Activated naive CD8-positive, alpha-beta T cell treated with anti-CD3 and anti-CD28 coated beads, Interleukin-2, amount 10 ng/mL, durations not matched to agents 7 days and 5 days (primary cell): ENCODE data around the gene KRTAP5-5. TPM values are rescaled to one million over a fixed set of nuclear protein-coding genes. Genes with fewer than 3 reads are reported as not detected.
"Not testable (repeated sequence)": the region's sequence is repeated elsewhere in the genome, so short reads cannot be mapped to it uniquely, and the experiment has no call there.

Experiments used
- ATAC-seq: fragments of 150-1000 bp; cut with Tn5 transposase; one replicate; pipeline ENCODE4 v1.10.0; 2021; ENCODE audit warnings: low read depth, moderate library complexity
- POLR2A ChIA-PET: fragments of 350-600 bp; sonication (Branson Sonifier 250); formaldehyde crosslinking; loops from one replicate; lab custom pipeline; 2021; ENCODE audit warnings: antibody characterized with exemption; lab: Charles Lee
- DNase-seq: peaks from one replicate; pipeline ENCODE4 v3.0.0; 2021
- H3K27ac Mint-ChIP-seq: one replicate; pipeline ENCODE4 v1.8.0; 2022; ENCODE audit warnings: mild to moderate bottlenecking, mixed read lengths
- H3K27me3 Mint-ChIP-seq: one replicate; pipeline ENCODE4 v1.8.0; 2022; ENCODE audit warnings: mild to moderate bottlenecking, moderate library complexity, mixed read lengths
- H3K36me3 Mint-ChIP-seq: one replicate; pipeline ENCODE4 v1.8.0; 2021; ENCODE audit warnings: mild to moderate bottlenecking, mixed read lengths
- H3K4me1 Mint-ChIP-seq: one replicate; pipeline ENCODE4 v1.8.0; 2021; ENCODE audit warnings: mixed read lengths
- H3K4me3 Mint-ChIP-seq: one replicate; pipeline ENCODE4 v1.8.0; 2022; ENCODE audit warnings: mild to moderate bottlenecking, moderate library complexity, mixed read lengths
- H3K9me3 Mint-ChIP-seq: one replicate; pipeline ENCODE4 v1.8.0; 2021; ENCODE audit warnings: mixed read lengths
- total RNA-seq, 2 experiments: library from RNA; stranded (reverse); gene quantifications; one replicate each; pipeline ENCODE4 v1.2.3, GENCODE V29; 2021

KRTAP5-5 gene
- total RNA-seq, 2 experiments from 2014 or later, result not detected

GRCh38 chr11:1640076-1640946 lies 10.7 kb downstream of the KRTAP5-5 start:
- no peaks in the 10 kb centered on the region for H3K4me1 Mint-ChIP-seq
- H3K4me3 Mint-ChIP-seq, result no peak overlapping the region
- POLR2A ChIA-PET, result no interaction called here
- H3K9me3 Mint-ChIP-seq, result no peaks in the 10 kb centered on the region
- H3K27me3 Mint-ChIP-seq, result peaks cover 6% of the 10 kb centered on the region
- ATAC-seq (no peak), DNase-seq (peak; percentile 59)
- H3K27ac Mint-ChIP-seq, result no peak overlapping the region
- no peaks in the 10 kb centered on the region for H3K36me3 Mint-ChIP-seq

GRCh38 chr11:1641096-1641495 lies 11.5 kb downstream of the KRTAP5-5 start:
- no peak for ATAC-seq
- H3K36me3 Mint-ChIP-seq, result no peaks in the 10 kb centered on the region
- DNase-seq, result no peak

GRCh38 chr11:1642288-1643145 lies 12.9 kb downstream of the KRTAP5-5 start:
- peaks cover 6% of the 10 kb centered on the region for H3K27me3 Mint-ChIP-seq
- no peak overlapping the region for H3K4me3 Mint-ChIP-seq
- ATAC-seq (no peak), DNase-seq (no peak)
- H3K4me1 Mint-ChIP-seq, result no peaks in the 10 kb centered on the region
- no peaks in the 10 kb centered on the region for H3K36me3 Mint-ChIP-seq
- POLR2A ChIA-PET, result no interaction called here
- H3K27ac Mint-ChIP-seq, result no peak overlapping the region
- H3K9me3 Mint-ChIP-seq, result no peaks in the 10 kb centered on the region

More at GRCh38 chr11:1641096-1641495, 11.5 kb downstream of the KRTAP5-5 start:
- no peaks in the 10 kb centered on the region for H3K9me3 Mint-ChIP-seq
- H3K27ac Mint-ChIP-seq, result no peak overlapping the region
- peaks cover 6% of the 10 kb centered on the region for H3K27me3 Mint-ChIP-seq
- POLR2A ChIA-PET, result no interaction called here
- no peaks in the 10 kb centered on the region for H3K4me1 Mint-ChIP-seq
- H3K4me3 Mint-ChIP-seq, result no peak overlapping the region

- Mint-ChIP-seq H3K27ac (no peak overlapping the region), H3K4me3 (no peak overlapping the region), H3K36me3 (no peaks in the 10 kb centered on the region), H3K27me3 (peaks cover 6% of the 10 kb centered on the region), H3K4me1 (no peaks in the 10 kb centered on the region), H3K9me3 (no peaks in the 10 kb centered on the region)
- POLR2A ChIA-PET, result no interaction called here
- DNase-seq (no peak), ATAC-seq (no peak)
Observed at GRCh38 chr11:1643146-1643690, 13.6 kb downstream of the KRTAP5-5 start.

- no peak overlapping the region for H3K27ac Mint-ChIP-seq
- no peaks in the 10 kb centered on the region for H3K36me3 Mint-ChIP-seq
Observed at GRCh38 chr11:1644601-1645356, 15.2 kb downstream of the KRTAP5-5 start.

GRCh38 chr11:1645357-1645821 lies 15.8 kb downstream of the KRTAP5-5 start:
- Mint-ChIP-seq H3K4me3 (no peak overlapping the region), H3K27me3 (peaks cover 1% of the 10 kb centered on the region), H3K4me1 (no peaks in the 10 kb centered on the region), H3K9me3 (no peaks in the 10 kb centered on the region), H3K27ac (no peak overlapping the region), H3K36me3 (no peaks in the 10 kb centered on the region)
- ATAC-seq, result no peak
- POLR2A ChIA-PET, result no interaction called here
- DNase-seq, result no peak

More at GRCh38 chr11:1644601-1645356, 15.2 kb downstream of the KRTAP5-5 start:
- Mint-ChIP-seq H3K4me3 (no peak overlapping the region), H3K27me3 (peaks cover 5% of the 10 kb centered on the region), H3K4me1 (no peaks in the 10 kb centered on the region), H3K9me3 (no peaks in the 10 kb centered on the region)
- POLR2A ChIA-PET, result no interaction called here
- DNase-seq (no peak), ATAC-seq (no peak)

GRCh38 chr11:1646540-1646939 lies 17.0 kb downstream of the KRTAP5-5 start:
- H3K27me3 Mint-ChIP-seq, H3K9me3 Mint-ChIP-seq, DNase-seq, H3K27ac Mint-ChIP-seq, H3K4me3 Mint-ChIP-seq, H3K36me3 Mint-ChIP-seq, H3K4me1 Mint-ChIP-seq, ATAC-seq: not testable (repeated sequence)
- POLR2A ChIA-PET, result interaction anchor here (0.6 kb wide), 1 partner anchor 88 kb away, joined by 3 read pairs; no protein-coding TSS in a partner anchor

- POLR2A ChIA-PET, result interaction anchor here (0.7 kb wide), 1 partner anchor 9 kb away, joined by 7 read pairs; no protein-coding TSS in a partner anchor
- Mint-ChIP-seq H3K4me1 (no peaks in the 10 kb centered on the region), H3K27ac (no peak overlapping the region), H3K27me3 (peaks cover 5% of the 10 kb centered on the region), H3K9me3 (no peaks in the 10 kb centered on the region), H3K36me3 (no peaks in the 10 kb centered on the region), H3K4me3 (no peak overlapping the region)
- ATAC-seq (no peak), DNase-seq (no peak)
Observed at GRCh38 chr11:1647901-1648652, 18.5 kb downstream of the KRTAP5-5 start.

GRCh38 chr11:1648653-1649420 lies 19.3 kb downstream of the KRTAP5-5 start:
- POLR2A ChIA-PET, result no interaction called here
- H3K27me3 Mint-ChIP-seq, result peaks cover 5% of the 10 kb centered on the region
- H3K9me3 Mint-ChIP-seq, result no peaks in the 10 kb centered on the region
- DNase-seq (no peak), ATAC-seq (no peak)
- H3K36me3 Mint-ChIP-seq, result no peaks in the 10 kb centered on the region
- H3K27ac Mint-ChIP-seq, result no peak overlapping the region
- no peaks in the 10 kb centered on the region for H3K4me1 Mint-ChIP-seq
- H3K4me3 Mint-ChIP-seq, result no peak overlapping the region

- no peak overlapping the region for H3K27ac Mint-ChIP-seq
- H3K9me3 Mint-ChIP-seq, result no peaks in the 10 kb centered on the region
- ATAC-seq, result no peak
- no peak overlapping the region for H3K4me3 Mint-ChIP-seq
- POLR2A ChIA-PET, result no interaction called here
- peaks cover 8% of the 10 kb centered on the region for H3K27me3 Mint-ChIP-seq
- no peak for DNase-seq
- H3K4me1 Mint-ChIP-seq, result no peaks in the 10 kb centered on the region
- no peaks in the 10 kb centered on the region for H3K36me3 Mint-ChIP-seq
Observed at GRCh38 chr11:1650034-1650917, 20.7 kb downstream of the KRTAP5-5 start.

- no peak overlapping the region for H3K4me3 Mint-ChIP-seq
- H3K9me3 Mint-ChIP-seq, result no peaks in the 10 kb centered on the region
- DNase-seq, result no peak
Observed at GRCh38 chr11:1650918-1651262, 21.3 kb downstream of the KRTAP5-5 start.

More at GRCh38 chr11:1650918-1651262, 21.3 kb downstream of the KRTAP5-5 start:
- no peaks in the 10 kb centered on the region for H3K36me3 Mint-ChIP-seq
- H3K27ac Mint-ChIP-seq, result no peak overlapping the region
- POLR2A ChIA-PET, result no interaction called here
- H3K27me3 Mint-ChIP-seq, result peaks cover 8% of the 10 kb centered on the region
- no peak for ATAC-seq
- no peaks in the 10 kb centered on the region for H3K4me1 Mint-ChIP-seq
